Smooth muscle cell (in vitro differentiated cells): ENCODE results near the gene MBOAT1. TPM values are rescaled to one million over a fixed set of nuclear protein-coding genes. Genes with fewer than 3 reads are reported as not detected.

Source experiments
- DNase-seq: peaks from one replicate; lab custom pipeline; 2025; ENCODE audit not compliant: unreplicated experiment; lab: John Stamatoyannopoulos, UW
- H2AFZ ChIP-seq: fragments of 200-600 bp; sonication (generic); 2 replicates; pipeline ENCODE4 v1.6.0; 2016; ENCODE audit warnings: antibody characterized with exemption, low read depth, mild to moderate bottlenecking
- H3F3A ChIP-seq: fragments of 200-600 bp; sonication (generic); 2 replicates; pipeline ENCODE4 v1.6.0; 2017; ENCODE audit warnings: antibody characterized with exemption, low read depth
- H3K27ac ChIP-seq: fragments of 200-600 bp; sonication (generic); 2 replicates; pipeline ENCODE4 v1.5.1; 2016; ENCODE audit warnings: low read depth, mild to moderate bottlenecking
- H3K27me3 ChIP-seq: fragments of 200-600 bp; sonication (generic); 2 replicates; pipeline ENCODE4 v1.6.1; 2016; ENCODE audit warnings: low read depth, mild to moderate bottlenecking
- H3K36me3 ChIP-seq: fragments of 200-600 bp; sonication (generic); 2 replicates; pipeline ENCODE4 v1.5.1; 2016; ENCODE audit warnings: low read depth
- H3K4me1 ChIP-seq: fragments of 200-600 bp; sonication (generic); 2 replicates; pipeline ENCODE4 v1.5.1; 2016; ENCODE audit warnings: low read depth
- H3K4me2 ChIP-seq: fragments of 200-600 bp; sonication (generic); 2 replicates; pipeline ENCODE4 v1.6.0; 2016; ENCODE audit warnings: mild to moderate bottlenecking
- H3K4me3 ChIP-seq: fragments of 200-600 bp; sonication (generic); 2 replicates; pipeline ENCODE4 v1.5.1; 2016; ENCODE audit warnings: mild to moderate bottlenecking
- H3K79me2 ChIP-seq: fragments of 200-600 bp; sonication (generic); 2 replicates; pipeline ENCODE4 v1.6.0; 2016; ENCODE audit warnings: low read depth, mild to moderate bottlenecking
- H3K9ac ChIP-seq: fragments of 200-600 bp; sonication (generic); 2 replicates; pipeline ENCODE4 v1.6.0; 2016; ENCODE audit warnings: low read depth
- H3K9me3 ChIP-seq: fragments of 200-600 bp; sonication (generic); replicated peaks from 2 replicates; pipeline ENCODE4 v1.5.1; 2016; ENCODE audit warnings: low read depth
- H4K20me1 ChIP-seq: fragments of 200-600 bp; sonication (generic); 2 replicates; pipeline ENCODE4 v1.6.0; 2016; ENCODE audit warnings: low read depth
- WGBS: methylation state at CpG from one replicate; pipeline ENCODE4 v1.1.7; 2016; ENCODE audit warnings: low lambda C conversion rate; 5-methylcytosine and 5-hydroxymethylcytosine counted together
- polyA plus RNA-seq: library from polyadenylated mRNA; unstranded; fragments of >200 nt; fragmentation: Nextera tagmentation; extraction: Ambion mirVana; gene quantifications from 2 replicates; pipeline ENCODE4 v1.2.1, GENCODE V29; 2016
- total RNA-seq: library from RNA; depleted of rRNA; stranded (reverse); fragments of >200 nt; gene quantifications from 2 replicates; pipeline ENCODE4 v1.2.3, GENCODE V29; 2014
- TF ChIP-seq, protein P1 (sequence below): fragments of 200-600 bp; sonication (generic); IDR thresholded peaks from 2 replicates; pipeline ENCODE4 v1.5.1; 2017; ENCODE audit warnings: borderline replicate concordance, mild to moderate bottlenecking, antibody characterized with exemption; ENCODE audit not compliant: insufficient read depth, poor library complexity, severe bottlenecking

MBOAT1 gene
- total and polyA plus RNA-seq, 2 experiments from 2014 or later: 0.73 to 2.5 TPM

- H3K36me3 ChIP-seq: no peaks in the 10 kb centered on the region
- TF ChIP-seq, protein P1, sequence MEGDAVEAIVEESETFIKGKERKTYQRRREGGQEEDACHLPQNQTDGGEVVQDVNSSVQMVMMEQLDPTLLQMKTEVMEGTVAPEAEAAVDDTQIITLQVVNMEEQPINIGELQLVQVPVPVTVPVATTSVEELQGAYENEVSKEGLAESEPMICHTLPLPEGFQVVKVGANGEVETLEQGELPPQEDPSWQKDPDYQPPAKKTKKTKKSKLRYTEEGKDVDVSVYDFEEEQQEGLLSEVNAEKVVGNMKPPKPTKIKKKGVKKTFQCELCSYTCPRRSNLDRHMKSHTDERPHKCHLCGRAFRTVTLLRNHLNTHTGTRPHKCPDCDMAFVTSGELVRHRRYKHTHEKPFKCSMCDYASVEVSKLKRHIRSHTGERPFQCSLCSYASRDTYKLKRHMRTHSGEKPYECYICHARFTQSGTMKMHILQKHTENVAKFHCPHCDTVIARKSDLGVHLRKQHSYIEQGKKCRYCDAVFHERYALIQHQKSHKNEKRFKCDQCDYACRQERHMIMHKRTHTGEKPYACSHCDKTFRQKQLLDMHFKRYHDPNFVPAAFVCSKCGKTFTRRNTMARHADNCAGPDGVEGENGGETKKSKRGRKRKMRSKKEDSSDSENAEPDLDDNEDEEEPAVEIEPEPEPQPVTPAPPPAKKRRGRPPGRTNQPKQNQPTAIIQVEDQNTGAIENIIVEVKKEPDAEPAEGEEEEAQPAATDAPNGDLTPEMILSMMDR: no peak
- no peak overlapping the region for H3K27ac ChIP-seq
- no peak overlapping the region for H3K9ac ChIP-seq
- no peaks in the 10 kb centered on the region for H3K9me3 ChIP-seq
- no peak overlapping the region for H3K4me3 ChIP-seq
- no peaks in the 10 kb centered on the region for H3K27me3 ChIP-seq
- DNase-seq: no peak
- H3K4me1 ChIP-seq: no peaks in the 10 kb centered on the region
- no peaks in the 10 kb centered on the region for H3K79me2 ChIP-seq
- H2AFZ ChIP-seq: no peak overlapping the region
- 97% methylated on average over 1 of the region's 1 CpG for WGBS
- no peaks in the 10 kb centered on the region for H3F3A ChIP-seq
- H4K20me1 ChIP-seq: no peaks in the 10 kb centered on the region
- no peak overlapping the region for H3K4me2 ChIP-seq
Observed at GRCh38 chr6:20243288-20243687, 31.0 kb upstream of the MBOAT1 start.

DNA sequence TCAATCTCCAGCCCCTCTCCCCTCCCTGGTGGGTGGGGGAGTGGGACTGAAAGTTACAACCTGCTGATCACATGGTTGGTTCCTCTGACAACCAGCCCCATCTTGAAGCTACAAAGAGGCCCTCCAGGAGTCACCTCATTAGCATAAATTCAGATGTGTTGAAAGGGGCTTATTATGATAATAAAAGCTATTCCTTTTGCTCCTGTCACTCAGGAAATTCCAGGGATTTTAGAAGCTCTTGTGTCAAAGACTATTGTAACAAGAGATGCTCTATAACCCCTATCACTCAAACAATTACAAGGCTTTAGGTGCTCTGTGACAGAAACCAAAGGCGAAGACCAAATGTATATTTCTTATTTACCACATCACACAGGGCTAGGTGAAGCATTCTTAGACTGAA is 30.1 kb upstream of the MBOAT1 start:
- Histone ChIP-seq H3K4me2 (no peak overlapping the region), H3K27me3 (no peaks in the 10 kb centered on the region), H2AFZ (no peak overlapping the region), H4K20me1 (no peaks in the 10 kb centered on the region), H3K4me1 (no peaks in the 10 kb centered on the region), H3K79me2 (no peaks in the 10 kb centered on the region), H3K27ac (no peak overlapping the region), H3K4me3 (no peak overlapping the region), H3K36me3 (no peaks in the 10 kb centered on the region), H3K9ac (no peak overlapping the region), H3F3A (no peaks in the 10 kb centered on the region), H3K9me3 (no peaks in the 10 kb centered on the region)
- TF ChIP-seq, protein P1: no peak
- WGBS: 95% methylated on average over 1 of the region's 1 CpG
- DNase-seq: no peak

GRCh38 chr6:20241102-20241501 is 28.8 kb upstream of the MBOAT1 start:
- no peaks in the 10 kb centered on the region for H3K27me3 ChIP-seq
- H3K36me3 ChIP-seq: no peaks in the 10 kb centered on the region
- no peaks in the 10 kb centered on the region for H3K4me1 ChIP-seq
- no peaks in the 10 kb centered on the region for H3K9me3 ChIP-seq
- H3K9ac ChIP-seq: no peak overlapping the region
- H3K4me2 ChIP-seq: no peak overlapping the region
- H4K20me1 ChIP-seq: no peaks in the 10 kb centered on the region
- no peak overlapping the region for H3K4me3 ChIP-seq
- no peak overlapping the region for H2AFZ ChIP-seq
- no peaks in the 10 kb centered on the region for H3F3A ChIP-seq
- DNase-seq: no peak
- TF ChIP-seq, protein P1: no peak
- H3K27ac ChIP-seq: no peak overlapping the region
- H3K79me2 ChIP-seq: no peaks in the 10 kb centered on the region
- WGBS: 100% methylated on average over 2 of the region's 2 CpGs
